ENCODE data around the gene UBN1.

DNA sequence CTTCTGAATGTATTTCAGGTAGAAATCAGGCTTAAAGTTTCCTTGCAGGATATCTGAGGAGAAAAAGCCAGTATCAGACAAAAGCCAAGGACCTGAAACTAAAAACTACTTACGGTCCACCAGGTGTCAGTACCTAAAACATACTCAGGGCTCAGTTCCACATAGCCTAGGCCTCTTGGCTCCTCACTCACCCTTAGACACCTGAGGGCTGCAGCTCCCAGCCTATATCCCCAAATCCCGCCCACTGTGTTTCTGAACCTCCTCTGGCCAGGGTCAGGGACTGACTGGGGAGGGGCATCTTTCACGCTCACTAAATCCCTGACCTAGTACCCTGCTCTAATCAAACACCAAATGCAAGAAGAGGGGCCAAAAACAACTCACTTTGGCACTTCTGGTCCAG lies 36.0 kb upstream of the UBN1 start:
- no peak for TF ChIP-seq CTCF (IDR thresholded peaks at IDR 0.05)
- no peak for TF ChIP-seq POLR2A (IDR thresholded peaks at IDR 0.05)
